ENCODE data around the gene HSPB6. TPM values are rescaled to one million over a fixed set of nuclear protein-coding genes. Genes with fewer than 3 reads are reported as not detected.

HSPB6 gene
- polyA plus RNA-seq, 1 of the 3 experiments (the other 2 are of a cell fraction), result 0.43 TPM

DNA sequence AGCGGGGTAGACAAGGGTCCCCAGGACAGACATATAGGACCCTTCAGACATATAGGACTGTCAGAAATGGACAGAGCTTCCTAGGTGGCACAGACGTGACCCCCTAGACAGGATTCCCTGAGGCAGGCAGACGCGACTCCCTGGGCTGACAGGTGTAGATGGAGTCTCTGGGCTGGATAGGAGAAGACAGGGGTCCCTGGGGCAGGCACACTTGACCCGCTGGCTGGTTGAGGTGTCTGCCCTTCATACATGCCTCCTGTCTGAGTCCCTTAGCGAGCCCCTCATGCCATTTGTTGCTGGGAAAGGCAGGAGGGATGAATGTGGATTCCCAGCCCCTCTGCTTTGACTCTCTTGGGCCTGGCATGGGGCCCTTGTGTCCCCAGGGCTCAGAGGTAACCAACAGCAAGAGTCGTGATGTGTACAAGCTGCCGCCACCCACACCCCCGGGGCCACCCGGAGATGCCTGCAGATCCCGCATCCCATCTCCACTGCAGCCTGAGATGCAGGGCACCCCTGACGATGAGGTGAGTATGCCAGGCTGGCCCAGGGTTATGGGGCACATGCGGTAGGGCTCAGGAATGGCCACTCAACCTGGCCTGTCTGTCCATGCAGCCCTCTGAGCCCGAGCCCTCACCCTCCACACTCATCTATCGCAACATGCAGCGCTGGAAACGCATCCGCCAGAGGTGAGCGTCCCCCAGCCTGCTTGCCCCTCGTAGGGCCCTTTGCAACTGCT lies 3.0 kb downstream of the HSPB6 start:
- peaks cover 10 to 15% of the 10 kb centered on the region in 2 experiments; a peak in 3 of 4 replicates for H3K4me1 ChIP-seq (ENCODE audit: control insufficient read depth in 1 of 2, insufficient read depth in 2 of 2, low read depth in 1 of 2, low read length in 1 of 2)
- no peaks in the 10 kb centered on the region for H3K27me3 ChIP-seq (ENCODE audit: insufficient read depth)
- ChIA-PET POLR2A (no interaction called here), CTCF (no interaction called here)
- TF ChIP-seq SMC3 (IDR thresholded peaks at IDR 0.05; ENCODE audit: low read depth, low read length), result no peak
- no peaks in the 10 kb centered on the region; the same call in 1 of the 2 replicates for H4K20me1 ChIP-seq (ENCODE audit: insufficient read depth)
- no peak overlapping the region for H3K4me3 ChIP-seq (ENCODE audit: low read depth in 2 of 2, low read length in 1 of 2)
- peaks cover 5 to 32% of the 10 kb centered on the region in 2 experiments for H3K36me3 ChIP-seq (replicated peaks in 1 of 2; ENCODE audit: control insufficient read depth in 1 of 2, insufficient read depth in 2 of 2, low read length in 1 of 2)
- no peaks in the 10 kb centered on the region for H3K9me2 ChIP-seq
- no peak overlapping the region for H3K9ac ChIP-seq
- H3K79me2 ChIP-seq (ENCODE audit: insufficient read depth), result peaks cover 29% of the 10 kb centered on the region
- no peak overlapping the region for H3K27ac ChIP-seq (ENCODE audit: low read depth in 2 of 2, low read length in 1 of 2)
- 96% methylated on average over 11 of the region's 20 CpGs for WGBS (ENCODE audit: low lambda C conversion rate)
- H3K9me3 ChIP-seq, result no peaks in the 10 kb centered on the region
- no peak overlapping the region for H3K4me2 ChIP-seq
- H3F3A ChIP-seq (replicated peaks; ENCODE audit: insufficient read depth), result peaks cover 10% of the 10 kb centered on the region
- no peak overlapping the region for H2AFZ ChIP-seq (ENCODE audit: low read depth)
- DNase-seq, result no peak

DNA sequence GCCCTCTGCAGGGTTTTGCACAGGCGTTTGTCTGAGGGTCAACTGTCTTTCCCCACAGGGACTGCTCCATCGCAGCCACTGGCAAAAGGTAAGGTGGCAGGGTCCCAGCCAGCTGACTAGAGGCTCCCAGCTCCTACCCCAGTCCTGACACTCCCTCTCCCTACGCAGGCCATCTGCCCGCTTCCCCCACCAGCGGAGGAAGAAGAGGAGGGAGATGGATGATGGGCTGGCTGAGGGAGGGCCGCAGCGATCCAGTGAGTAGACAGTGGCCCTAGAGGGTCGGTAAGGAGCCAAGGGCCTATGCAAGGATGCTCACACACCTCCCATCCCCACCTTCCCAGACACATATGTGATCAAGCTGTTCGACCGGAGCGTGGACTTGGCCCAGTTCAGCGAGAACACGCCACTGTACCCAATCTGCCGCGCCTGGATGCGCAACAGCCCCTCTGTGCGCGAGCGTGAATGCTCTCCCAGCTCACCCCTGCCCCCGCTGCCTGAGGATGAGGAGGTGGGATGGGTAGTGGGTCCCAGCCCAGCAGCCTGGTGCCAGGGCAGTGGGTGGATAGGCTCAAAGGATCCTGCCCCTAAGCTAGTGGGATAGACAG lies 4.0 kb downstream of the HSPB6 start:
- Histone ChIP-seq H3K27ac (ENCODE audit: low read depth in 2 of 2, low read length in 1 of 2) (no peak overlapping the region), H4K20me1 (ENCODE audit: insufficient read depth) (no peaks in the 10 kb centered on the region), H3K9ac (no peak overlapping the region), H3K27me3 (ENCODE audit: insufficient read depth) (no peaks in the 10 kb centered on the region), H3K36me3 (replicated peaks in 1 of 2; ENCODE audit: control insufficient read depth in 1 of 2, insufficient read depth in 2 of 2, low read length in 1 of 2) (peaks cover 6 to 32% of the 10 kb centered on the region in 2 experiments), H2AFZ (ENCODE audit: low read depth) (no peak overlapping the region), H3K79me2 (ENCODE audit: insufficient read depth) (peaks cover 28% of the 10 kb centered on the region), H3K4me1 (ENCODE audit: control insufficient read depth in 1 of 2, insufficient read depth in 2 of 2, low read depth in 1 of 2, low read length in 1 of 2) (peaks cover 9 to 15% of the 10 kb centered on the region in 2 experiments; a peak in 2 of 4 replicates), H3K4me2 (no peak overlapping the region), H3K4me3 (ENCODE audit: low read depth in 2 of 2, low read length in 1 of 2) (no peak overlapping the region), H3K9me3 (no peaks in the 10 kb centered on the region), H3K9me2 (no peaks in the 10 kb centered on the region), H3F3A (replicated peaks; ENCODE audit: insufficient read depth) (peaks cover 11% of the 10 kb centered on the region)
- CTCF ChIA-PET, result interaction anchor here (1.8 kb wide), 1 partner anchor 67 kb away, joined by 6 read pairs; no protein-coding TSS in a partner anchor
- POLR2A ChIA-PET, result no interaction called here
- TF ChIP-seq, protein P1, sequence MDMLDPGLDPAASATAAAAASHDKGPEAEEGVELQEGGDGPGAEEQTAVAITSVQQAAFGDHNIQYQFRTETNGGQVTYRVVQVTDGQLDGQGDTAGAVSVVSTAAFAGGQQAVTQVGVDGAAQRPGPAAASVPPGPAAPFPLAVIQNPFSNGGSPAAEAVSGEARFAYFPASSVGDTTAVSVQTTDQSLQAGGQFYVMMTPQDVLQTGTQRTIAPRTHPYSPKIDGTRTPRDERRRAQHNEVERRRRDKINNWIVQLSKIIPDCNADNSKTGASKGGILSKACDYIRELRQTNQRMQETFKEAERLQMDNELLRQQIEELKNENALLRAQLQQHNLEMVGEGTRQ (IDR thresholded peaks at IDR 0.05; ENCODE audit: borderline replicate concordance, low read depth, low read length), result no peak
- no peak for TF ChIP-seq GATA2 (CRISPR knock-in tag; IDR thresholded peaks at IDR 0.05)
- TF ChIP-seq MXI1 (IDR thresholded peaks at IDR 0.05; ENCODE audit: low read depth, low read length), result no peak
- TF ChIP-seq NFIC (IDR thresholded peaks at IDR 0.05; ENCODE audit: borderline replicate concordance), result no peak
- TF ChIP-seq, protein P2, sequence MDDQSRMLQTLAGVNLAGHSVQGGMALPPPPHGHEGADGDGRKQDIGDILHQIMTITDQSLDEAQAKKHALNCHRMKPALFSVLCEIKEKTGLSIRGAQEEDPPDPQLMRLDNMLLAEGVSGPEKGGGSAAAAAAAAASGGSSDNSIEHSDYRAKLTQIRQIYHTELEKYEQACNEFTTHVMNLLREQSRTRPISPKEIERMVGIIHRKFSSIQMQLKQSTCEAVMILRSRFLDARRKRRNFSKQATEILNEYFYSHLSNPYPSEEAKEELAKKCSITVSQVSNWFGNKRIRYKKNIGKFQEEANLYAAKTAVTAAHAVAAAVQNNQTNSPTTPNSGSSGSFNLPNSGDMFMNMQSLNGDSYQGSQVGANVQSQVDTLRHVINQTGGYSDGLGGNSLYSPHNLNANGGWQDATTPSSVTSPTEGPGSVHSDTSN (IDR thresholded peaks at IDR 0.05), result no peak
- TF ChIP-seq GABPA (IDR thresholded peaks at IDR 0.05; ENCODE audit: low read depth), result no peak
- TF ChIP-seq, protein P3, sequence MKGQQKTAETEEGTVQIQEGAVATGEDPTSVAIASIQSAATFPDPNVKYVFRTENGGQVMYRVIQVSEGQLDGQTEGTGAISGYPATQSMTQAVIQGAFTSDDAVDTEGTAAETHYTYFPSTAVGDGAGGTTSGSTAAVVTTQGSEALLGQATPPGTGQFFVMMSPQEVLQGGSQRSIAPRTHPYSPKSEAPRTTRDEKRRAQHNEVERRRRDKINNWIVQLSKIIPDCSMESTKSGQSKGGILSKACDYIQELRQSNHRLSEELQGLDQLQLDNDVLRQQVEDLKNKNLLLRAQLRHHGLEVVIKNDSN (IDR thresholded peaks at IDR 0.05; ENCODE audit: borderline replicate concordance, low read depth), result no peak
- TF ChIP-seq, protein P4, sequence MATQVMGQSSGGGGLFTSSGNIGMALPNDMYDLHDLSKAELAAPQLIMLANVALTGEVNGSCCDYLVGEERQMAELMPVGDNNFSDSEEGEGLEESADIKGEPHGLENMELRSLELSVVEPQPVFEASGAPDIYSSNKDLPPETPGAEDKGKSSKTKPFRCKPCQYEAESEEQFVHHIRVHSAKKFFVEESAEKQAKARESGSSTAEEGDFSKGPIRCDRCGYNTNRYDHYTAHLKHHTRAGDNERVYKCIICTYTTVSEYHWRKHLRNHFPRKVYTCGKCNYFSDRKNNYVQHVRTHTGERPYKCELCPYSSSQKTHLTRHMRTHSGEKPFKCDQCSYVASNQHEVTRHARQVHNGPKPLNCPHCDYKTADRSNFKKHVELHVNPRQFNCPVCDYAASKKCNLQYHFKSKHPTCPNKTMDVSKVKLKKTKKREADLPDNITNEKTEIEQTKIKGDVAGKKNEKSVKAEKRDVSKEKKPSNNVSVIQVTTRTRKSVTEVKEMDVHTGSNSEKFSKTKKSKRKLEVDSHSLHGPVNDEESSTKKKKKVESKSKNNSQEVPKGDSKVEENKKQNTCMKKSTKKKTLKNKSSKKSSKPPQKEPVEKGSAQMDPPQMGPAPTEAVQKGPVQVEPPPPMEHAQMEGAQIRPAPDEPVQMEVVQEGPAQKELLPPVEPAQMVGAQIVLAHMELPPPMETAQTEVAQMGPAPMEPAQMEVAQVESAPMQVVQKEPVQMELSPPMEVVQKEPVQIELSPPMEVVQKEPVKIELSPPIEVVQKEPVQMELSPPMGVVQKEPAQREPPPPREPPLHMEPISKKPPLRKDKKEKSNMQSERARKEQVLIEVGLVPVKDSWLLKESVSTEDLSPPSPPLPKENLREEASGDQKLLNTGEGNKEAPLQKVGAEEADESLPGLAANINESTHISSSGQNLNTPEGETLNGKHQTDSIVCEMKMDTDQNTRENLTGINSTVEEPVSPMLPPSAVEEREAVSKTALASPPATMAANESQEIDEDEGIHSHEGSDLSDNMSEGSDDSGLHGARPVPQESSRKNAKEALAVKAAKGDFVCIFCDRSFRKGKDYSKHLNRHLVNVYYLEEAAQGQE (IDR thresholded peaks at IDR 0.05; ENCODE audit: low read depth, low read length), result no peak
- TF ChIP-seq EP300 (IDR thresholded peaks at IDR 0.05; ENCODE audit: borderline replicate concordance in 1 of 2, low read depth in 1 of 2, low read length in 1 of 2), result no peak
- TF ChIP-seq MEF2A (IDR thresholded peaks at IDR 0.05; ENCODE audit: borderline replicate concordance, low read depth), result no peak
- TF ChIP-seq FOXM1 (IDR thresholded peaks at IDR 0.05; ENCODE audit: low read depth), result no peak
- no peak for TF ChIP-seq YY1 (IDR thresholded peaks at IDR 0.05; ENCODE audit: low read depth)
- no peak for TF ChIP-seq POLR2AphosphoS5 (IDR thresholded peaks at IDR 0.05; ENCODE audit: low read depth, low read length)
- TF ChIP-seq TEAD4 (IDR thresholded peaks at IDR 0.05; ENCODE audit: borderline replicate concordance, insufficient read depth), result no peak
- no peak for TF ChIP-seq TCF12 (IDR thresholded peaks at IDR 0.05)
- WGBS (ENCODE audit: low lambda C conversion rate), result 93% methylated on average over 7 of the region's 20 CpGs
- DNase-seq, result no peak

All from SK-N-SH (cell line).